Activated CD4-positive, alpha-beta T cell treated with anti-CD3 and anti-CD28 coated beads for 36 hours (primary cell): ENCODE measurements around the gene ZNF784. TPM values are rescaled to one million over a fixed set of nuclear protein-coding genes. Genes with fewer than 3 reads are reported as not detected.
A peak's percentile ranks its signal among the peaks of the same experiment; 100 is the strongest.

ENCODE experiments used
- ATAC-seq: fragments of 200-7000 bp; cut with Tn5 transposase; one replicate; pipeline ENCODE4 v1.10.0; 2021; ENCODE audit warnings: mild to moderate bottlenecking, moderate library complexity
- CTCF ChIA-PET: fragments of 350-600 bp; sonication (Branson Sonifier 250); formaldehyde crosslinking; loops from one replicate; lab custom pipeline; 2021; ENCODE audit warnings: antibody characterized with exemption; lab: Charles Lee
- POLR2A ChIA-PET: fragments of 350-600 bp; sonication (Branson Sonifier 250); formaldehyde crosslinking; loops from one replicate; lab custom pipeline; 2021; ENCODE audit warnings: antibody characterized with exemption, inconsistent platforms; lab: Charles Lee
- DNase-seq: peaks from one replicate; pipeline ENCODE4 v3.0.0-alpha.2; 2020
- H3K27ac Mint-ChIP-seq: one replicate; pipeline ENCODE4 v1.8.0; 2021; ENCODE audit warnings: mixed read lengths
- H3K27me3 Mint-ChIP-seq: one replicate; pipeline ENCODE4 v1.8.0; 2021; ENCODE audit warnings: mixed read lengths
- H3K36me3 Mint-ChIP-seq: one replicate; pipeline ENCODE4 v1.8.0; 2021; ENCODE audit warnings: low read depth, mixed read lengths
- H3K4me1 Mint-ChIP-seq: one replicate; pipeline ENCODE4 v1.8.0; 2021; ENCODE audit warnings: mixed read lengths
- H3K4me3 Mint-ChIP-seq: one replicate; pipeline ENCODE4 v1.8.0; 2021; ENCODE audit warnings: mild to moderate bottlenecking, moderate library complexity, mixed read lengths
- H3K9me3 Mint-ChIP-seq: one replicate; pipeline ENCODE4 v1.8.0; 2021; ENCODE audit warnings: low read depth, mixed read lengths
- intact Hi-C, 2 experiments: fragments of 100-400 bp; cut with DNase I in 1 of 2; cut with micrococcal nuclease in 1 of 2; formaldehyde crosslinking; loops; one replicate each; pipeline versions ENCODE4 v1.14.2 to v1.15.1; 2022 to 2024; cut with DNase I, micrococcal nuclease
- total RNA-seq, 2 experiments: library from RNA; stranded (reverse); gene quantifications; one replicate each; pipeline ENCODE4 v1.2.3, GENCODE V29; 2021

Gene ZNF784
- total RNA-seq, 2 experiments from 2014 or later = 3.2 to 4.3 TPM

DNA sequence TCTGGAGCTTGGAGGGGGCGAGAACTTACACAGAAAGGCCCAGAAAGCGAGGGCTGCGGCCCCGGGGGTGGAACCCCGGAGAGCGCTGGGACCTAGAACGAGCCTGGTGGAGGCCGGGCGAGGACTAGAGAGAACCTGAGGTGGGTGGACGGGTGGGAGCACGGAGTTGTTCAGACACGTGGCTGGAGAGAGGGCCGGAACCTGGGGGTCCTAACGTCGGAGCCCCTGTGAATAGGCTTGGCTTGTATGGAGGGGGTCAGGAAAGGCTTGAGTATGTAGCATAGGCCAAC, 19.5 kb upstream of the ZNF784 start:
- intact Hi-C loops = loop anchor here (1.0 to 5.0 kb wide), 13 partner anchors 9 to 1182 kb away; partner anchors contain the start of genes PPP6R1 (in 2 of the 2), EPN1 (in 1 of the 2), FIZ1 (in 1 of the 2) and KMT5C (in 1 of the 2)
- DNase-seq (no peak), ATAC-seq (no peak)
- Mint-ChIP-seq H3K27me3 (no peaks in the 10 kb centered on the region), H3K4me1 (peaks cover 47% of the 10 kb centered on the region), H3K9me3 (no peaks in the 10 kb centered on the region), H3K36me3 (peaks cover 46% of the 10 kb centered on the region), H3K27ac (peak overlapping the region; percentile 91), H3K4me3 (peak overlapping the region; percentile 93)
- ChIA-PET CTCF (interaction anchor here (1.5 kb wide), 1 partner anchor 9 kb away, joined by 3 read pairs; no protein-coding TSS in a partner anchor), POLR2A (no interaction called here)

DNA sequence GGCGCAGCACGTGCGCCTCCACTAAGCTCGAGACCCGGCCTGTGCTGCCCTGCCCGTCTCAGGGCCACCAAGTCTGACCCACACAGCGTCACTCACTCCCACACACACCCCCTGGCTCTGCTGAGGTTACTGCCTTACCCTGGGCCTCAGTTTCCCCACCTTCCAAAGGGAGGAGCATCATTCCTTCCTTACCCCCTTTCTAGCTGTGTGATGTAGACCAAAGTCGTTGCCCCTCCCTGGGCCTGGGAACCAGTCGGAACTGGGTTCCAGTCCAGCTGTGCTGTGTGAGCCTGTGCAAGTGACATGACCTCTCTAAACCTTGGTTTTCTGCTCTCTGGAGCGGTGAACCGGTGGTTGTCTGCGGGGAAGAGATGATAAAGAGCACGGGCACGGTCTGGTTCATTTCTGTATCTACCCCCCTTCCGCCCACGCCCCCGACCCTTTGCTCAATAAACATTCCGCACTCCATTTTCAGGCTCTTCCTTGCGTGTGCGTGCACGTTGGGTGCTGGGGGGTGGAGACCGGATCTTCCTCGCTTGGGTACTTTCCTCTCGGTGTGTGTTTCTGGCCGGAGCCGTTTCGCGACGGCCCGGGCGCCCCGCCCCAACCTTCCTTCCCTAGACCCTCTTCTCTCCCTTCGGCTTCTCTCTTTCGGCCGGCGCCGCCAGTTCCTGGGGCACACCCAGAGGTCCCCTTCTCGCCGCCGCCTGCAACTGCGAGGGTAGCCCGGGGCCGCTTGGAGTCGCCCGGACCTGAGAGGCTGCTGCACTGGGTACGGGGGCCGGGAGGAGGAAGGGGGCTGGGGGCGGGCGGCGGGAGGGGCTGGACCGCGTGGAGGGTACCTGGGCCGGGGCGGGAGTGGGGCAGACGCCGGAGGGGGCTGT, 18.9 kb upstream of the ZNF784 start, which contains the start of gene ZNF581:
Gene ZNF581, plus strand, starts transcription at position 647 of the 884 bp plus-strand sequence. CDS start 923 bp downstream, outside the sequence.
- Mint-ChIP-seq H3K4me1 (peaks cover 46% of the 10 kb centered on the region), H3K9me3 (no peaks in the 10 kb centered on the region), H3K36me3 (peaks cover 49% of the 10 kb centered on the region), H3K27ac (peak within 1 kb of the TSS; percentile 99), H3K27me3 (no peaks in the 10 kb centered on the region), H3K4me3 (peak within 1 kb of the TSS; percentile 93)
- intact Hi-C loops = loop anchor here (1.0 to 5.0 kb wide), 13 partner anchors 8 to 1181 kb away; partner anchors contain the start of genes PPP6R1 (in 2 of the 2), EPN1 (in 1 of the 2), FIZ1 (in 1 of the 2) and KMT5C (in 1 of the 2)
- DNase-seq = peak; percentile 91
- POLR2A ChIA-PET = interaction anchor here (1.0 to 1.7 kb wide), 2 partner anchors 11 to 304 kb away, joined by 4 to 5 read pairs; partner anchors contain the start of genes KMT5C and U2AF2
- CTCF ChIA-PET = interaction anchor here (1.2 to 1.9 kb wide), 5 partner anchors 10 to 14 kb away, joined by 3 to 16 read pairs (median 7); partner anchors contain the start of gene U2AF2
- ATAC-seq = peak; percentile 55

DNA sequence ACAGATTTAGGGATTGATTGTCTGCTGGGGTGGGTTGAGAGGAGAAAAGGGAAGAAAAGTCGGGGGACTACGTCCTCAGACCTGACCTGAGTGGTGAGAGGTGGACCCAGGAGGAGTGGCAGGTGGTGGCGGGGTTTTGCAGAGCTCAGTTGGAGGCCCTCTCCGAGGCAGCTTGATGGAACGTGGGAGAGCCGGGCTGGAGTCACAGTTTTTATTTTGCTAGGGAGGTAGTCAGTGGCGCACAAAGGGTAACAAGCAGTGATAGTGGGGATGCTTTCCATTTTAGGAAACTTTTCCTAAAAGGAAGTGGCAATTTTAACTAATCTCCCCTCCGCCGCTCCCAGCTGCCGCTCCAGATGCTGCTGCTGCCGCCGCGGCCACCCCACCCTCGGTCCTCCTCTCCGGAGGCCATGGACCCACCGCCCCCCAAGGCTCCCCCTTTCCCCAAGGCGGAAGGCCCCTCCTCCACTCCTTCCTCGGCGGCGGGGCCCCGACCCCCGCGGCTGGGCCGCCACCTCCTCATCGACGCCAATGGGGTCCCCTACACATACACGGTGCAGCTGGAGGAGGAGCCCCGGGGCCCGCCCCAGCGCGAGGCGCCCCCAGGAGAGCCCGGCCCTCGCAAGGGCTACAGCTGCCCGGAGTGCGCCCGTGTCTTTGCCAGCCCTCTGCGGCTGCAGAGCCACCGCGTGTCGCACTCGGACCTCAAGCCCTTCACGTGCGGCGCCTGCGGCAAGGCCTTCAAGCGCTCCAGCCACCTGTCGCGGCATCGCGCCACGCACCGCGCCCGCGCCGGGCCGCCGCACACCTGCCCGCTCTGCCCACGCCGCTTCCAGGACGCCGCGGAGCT, 18.0 kb upstream of the ZNF784 start:
- ATAC-seq = no peak
- peak; percentile 62 for DNase-seq
- Mint-ChIP-seq H3K36me3 (peaks cover 55% of the 10 kb centered on the region), H3K9me3 (no peaks in the 10 kb centered on the region), H3K27me3 (no peaks in the 10 kb centered on the region), H3K4me1 (peaks cover 51% of the 10 kb centered on the region), H3K27ac (peak overlapping the region; percentile 99), H3K4me3 (peak overlapping the region; percentile 93)
- POLR2A ChIA-PET = interaction anchor here (0.5 to 1.7 kb wide), 4 partner anchors 9 to 303 kb away, joined by 3 to 5 read pairs (median 4); partner anchors contain the start of genes KMT5C and U2AF2
- intact Hi-C loops = loop anchor here (1.0 to 5.0 kb wide), 13 partner anchors 7 to 1180 kb away; partner anchors contain the start of genes PPP6R1 (in 2 of the 2), EPN1 (in 1 of the 2), FIZ1 (in 1 of the 2) and KMT5C (in 1 of the 2)
- CTCF ChIA-PET = interaction anchor here (1.2 to 1.9 kb wide), 4 partner anchors 9 to 15 kb away, joined by 3 to 16 read pairs (median 8); partner anchors contain the start of gene U2AF2

DNA sequence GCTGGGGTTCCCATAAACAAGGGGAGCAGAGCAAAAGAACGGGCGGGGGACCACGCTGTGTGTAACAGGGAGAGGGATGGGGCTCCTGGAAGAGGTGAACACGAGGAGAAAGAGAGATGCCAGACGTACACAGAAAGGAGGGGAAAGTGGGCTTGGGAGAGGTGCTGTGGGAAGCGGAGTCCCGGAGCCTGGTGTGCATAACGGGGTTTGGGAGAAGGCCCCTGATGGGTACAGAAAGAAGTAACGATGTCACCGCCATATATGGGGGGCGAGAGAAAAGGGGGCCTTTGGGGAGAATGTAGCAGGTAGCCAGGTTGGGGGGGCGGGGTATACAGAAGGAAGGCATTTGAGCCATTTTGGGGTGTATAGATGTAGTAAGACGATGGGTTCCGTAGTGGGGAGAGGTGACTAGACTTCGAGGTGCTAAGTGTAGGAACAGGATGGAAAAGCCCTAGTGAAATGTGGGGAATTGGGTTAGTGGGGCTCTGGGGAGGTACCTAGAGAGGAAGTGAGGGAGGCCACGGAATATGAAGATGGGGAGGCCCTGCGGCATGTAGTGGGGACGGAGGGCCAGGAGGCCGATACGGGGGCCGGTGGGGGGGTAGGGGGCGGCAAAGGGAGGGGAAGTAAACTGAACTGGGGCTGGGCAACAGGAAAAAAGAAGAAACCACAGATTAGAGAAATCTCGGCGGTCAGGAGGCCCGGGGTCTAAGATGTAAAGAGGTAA, 17.2 kb upstream of the ZNF784 start:
- no peaks in the 10 kb centered on the region for H3K9me3 Mint-ChIP-seq
- peaks cover 53% of the 10 kb centered on the region for H3K4me1 Mint-ChIP-seq
- peak; percentile 6 for ATAC-seq
- peak; percentile 55 for DNase-seq
- H3K36me3 Mint-ChIP-seq = peaks cover 47% of the 10 kb centered on the region
- POLR2A ChIA-PET = interaction anchor here (0.5 to 1.7 kb wide), 2 partner anchors 16 to 302 kb away, joined by 4 read pairs; partner anchors contain the start of gene KMT5C
- H3K4me3 Mint-ChIP-seq = peak overlapping the region; percentile 93
- intact Hi-C loops = loop anchor here (5.0 kb wide), 6 partner anchors 34 to 1179 kb away; partner anchors contain the start of genes PPP6R1 (in 2 of the 2), KMT5C (in 1 of the 2), LENG9 (in 1 of the 2) and PPP1R12C (in 1 of the 2)
- peak overlapping the region; percentile 94 for H3K27ac Mint-ChIP-seq
- CTCF ChIA-PET = interaction anchor here (1.3 to 1.9 kb wide), 3 partner anchors 8 to 16 kb away, joined by 3 to 16 read pairs (median 10); partner anchors contain the start of gene U2AF2
- H3K27me3 Mint-ChIP-seq = no peaks in the 10 kb centered on the region

DNA sequence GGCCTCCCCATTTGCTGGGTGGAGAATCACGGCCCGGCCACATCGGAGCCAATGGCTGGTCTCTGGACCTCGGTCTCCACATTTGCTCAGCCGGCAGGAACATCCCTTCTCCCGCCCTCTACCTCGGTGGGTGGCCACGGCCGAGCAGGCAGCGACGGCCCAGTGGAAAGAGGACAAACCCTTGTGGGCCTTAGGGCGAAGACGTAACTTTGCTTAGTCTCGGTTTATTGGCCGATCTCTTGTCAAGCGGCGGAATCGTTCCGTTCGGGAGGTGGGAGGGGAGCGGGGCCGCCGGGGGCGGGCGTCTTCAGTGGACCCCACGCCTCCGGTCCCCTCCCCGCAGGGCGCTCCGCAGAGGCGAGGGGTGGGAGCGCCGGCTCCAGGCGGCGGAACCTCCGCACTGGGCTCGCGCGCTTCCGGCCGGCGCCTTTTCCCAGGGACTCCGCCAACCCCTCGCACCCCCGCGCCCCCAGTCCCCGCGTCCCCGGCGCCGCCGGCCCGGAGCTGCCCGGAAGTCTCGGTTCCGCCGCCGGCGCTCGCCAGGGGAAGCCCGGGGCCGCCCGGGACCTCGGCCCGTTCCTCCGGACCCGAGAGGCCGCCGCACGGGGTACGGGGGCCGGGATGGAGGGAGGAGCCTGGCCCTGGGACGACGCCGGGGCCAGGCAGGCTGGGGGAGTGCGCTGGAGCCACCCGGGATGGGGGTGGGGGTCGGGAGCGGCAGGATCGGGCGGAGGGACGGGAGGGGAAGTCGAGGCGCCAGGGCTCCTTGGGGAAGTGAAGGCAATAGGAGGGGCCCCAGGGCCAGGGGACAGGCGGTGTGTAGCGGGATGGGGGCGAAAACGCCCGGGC, 16.4 kb upstream of the ZNF784 start, which contains the start of gene ZNF580:
Gene ZNF580, plus strand, starts transcription at position 426 of the 849 bp plus-strand sequence. CDS start 1,507 bp downstream, outside the sequence.
- DNase-seq = peak; percentile 79
- peak; percentile 34 for ATAC-seq
- peak within 1 kb of the TSS; percentile 94 for H3K27ac Mint-ChIP-seq
- ChIA-PET POLR2A (interaction anchor here (1.0 kb wide), 1 partner anchor 13 kb away, joined by 4 read pairs; no protein-coding TSS in a partner anchor), CTCF (interaction anchor here (0.9 to 2.1 kb wide), 3 partner anchors 14 to 60 kb away, joined by 5 to 15 read pairs (median 6); partner anchors contain the start of genes U2AF2 and ZNF579)
- H3K4me3 Mint-ChIP-seq = peak within 1 kb of the TSS; percentile 93
- peaks cover 61% of the 10 kb centered on the region for H3K4me1 Mint-ChIP-seq
- H3K27me3 Mint-ChIP-seq = no peaks in the 10 kb centered on the region
- intact Hi-C loops = loop anchor here (1.0 to 5.0 kb wide), 7 partner anchors 34 to 1178 kb away; partner anchors contain the start of genes PPP6R1 (in 2 of the 2), ZNF865 (in 2 of the 2), KMT5C (in 1 of the 2) and LENG9 (in 1 of the 2)
- peaks cover 53% of the 10 kb centered on the region for H3K36me3 Mint-ChIP-seq
- H3K9me3 Mint-ChIP-seq = no peaks in the 10 kb centered on the region

DNA sequence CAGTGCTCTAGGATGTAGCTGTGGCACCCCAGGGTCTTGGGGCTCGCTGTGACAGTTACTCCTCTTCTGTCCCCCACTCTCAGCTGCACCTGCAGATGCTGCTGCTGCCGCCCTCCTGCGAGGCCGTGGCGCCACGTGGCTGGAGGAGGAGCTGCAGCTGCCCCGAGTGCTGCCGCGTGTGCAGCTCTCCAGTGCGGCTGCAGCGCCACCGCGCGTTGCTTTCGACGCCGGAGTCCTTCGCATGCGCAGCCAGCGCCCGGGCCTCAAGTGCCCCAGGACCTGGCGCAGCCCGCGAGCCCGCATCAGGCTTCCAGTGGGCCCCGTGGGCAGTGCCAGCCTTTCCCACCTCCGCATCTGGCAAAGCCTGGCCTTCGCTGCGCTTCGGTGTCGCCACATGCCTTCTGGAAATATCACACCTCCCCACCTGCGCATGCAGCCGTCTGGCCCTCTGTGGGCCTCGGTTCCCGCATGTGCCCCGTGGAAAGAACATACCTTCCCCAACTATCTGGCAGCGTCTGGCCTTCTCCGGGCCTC, 15.7 kb upstream of the ZNF784 start:
- Mint-ChIP-seq H3K36me3 (peaks cover 50% of the 10 kb centered on the region), H3K4me1 (peaks cover 59% of the 10 kb centered on the region)

DNA sequence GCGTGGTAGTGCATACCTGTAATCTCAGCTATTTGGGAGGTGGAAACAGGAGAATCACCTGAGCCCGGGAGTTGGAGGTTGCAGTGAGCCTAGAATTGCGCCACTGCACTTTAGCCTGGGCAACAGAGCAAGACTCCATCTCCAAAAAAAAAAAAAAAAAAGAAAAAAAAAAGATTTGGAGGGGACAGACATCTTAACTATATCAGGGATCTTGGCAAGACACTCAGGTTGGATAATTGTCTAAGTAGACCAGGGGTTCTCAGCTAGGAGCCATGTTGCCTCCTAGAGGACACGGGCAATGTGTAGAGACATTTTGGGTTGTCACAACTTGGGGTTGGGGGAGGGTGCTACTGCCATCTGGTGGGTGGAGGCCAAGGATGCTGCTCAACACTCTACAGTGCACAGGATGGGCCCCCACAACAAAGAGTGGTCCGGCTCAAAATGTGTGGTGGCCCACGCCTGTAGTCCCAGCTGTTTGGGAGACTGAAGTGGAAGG, 14.5 kb upstream of the ZNF784 start:
- DNase-seq (peak; percentile 81), ATAC-seq (peak; percentile 14)
- Mint-ChIP-seq H3K36me3 (peaks cover 45% of the 10 kb centered on the region), H3K27ac (peak overlapping the region; percentile 78), H3K27me3 (no peaks in the 10 kb centered on the region), H3K4me1 (peaks cover 58% of the 10 kb centered on the region), H3K9me3 (no peaks in the 10 kb centered on the region), H3K4me3 (peak overlapping the region; percentile 32)
- CTCF ChIA-PET = interaction anchor here (0.6 to 3.4 kb wide), 10 partner anchors 8 to 177 kb away, joined by 3 to 24 read pairs (median 4); partner anchors contain the start of genes FIZ1, ISOC2 and U2AF2
- intact Hi-C loops = no loop called here
- POLR2A ChIA-PET = interaction anchor here (0.7 kb wide), 1 partner anchor 14 kb away, joined by 3 read pairs; no protein-coding TSS in a partner anchor

More for the DNA sequence above, 15.7 kb upstream of the ZNF784 start:
- peak; percentile 26 for ATAC-seq
- intact Hi-C loops = loop anchor here (1.0 to 5.0 kb wide), 7 partner anchors 33 to 1178 kb away; partner anchors contain the start of genes PPP6R1 (in 2 of the 2), ZNF865 (in 2 of the 2), KMT5C (in 1 of the 2) and LENG9 (in 1 of the 2)
- CTCF ChIA-PET = interaction anchor here (0.9 to 2.1 kb wide), 3 partner anchors 14 to 59 kb away, joined by 5 to 15 read pairs (median 6); partner anchors contain the start of genes U2AF2 and ZNF579
- peak; percentile 88 for DNase-seq
- POLR2A ChIA-PET = interaction anchor here (0.8 to 1.0 kb wide), 2 partner anchors 14 to 16 kb away, joined by 4 read pairs; partner anchors contain the start of gene ZNF784
- no peaks in the 10 kb centered on the region for H3K9me3 Mint-ChIP-seq
- no peaks in the 10 kb centered on the region for H3K27me3 Mint-ChIP-seq
- peak overlapping the region; percentile 93 for H3K4me3 Mint-ChIP-seq
- H3K27ac Mint-ChIP-seq = peak overlapping the region; percentile 91

DNA sequence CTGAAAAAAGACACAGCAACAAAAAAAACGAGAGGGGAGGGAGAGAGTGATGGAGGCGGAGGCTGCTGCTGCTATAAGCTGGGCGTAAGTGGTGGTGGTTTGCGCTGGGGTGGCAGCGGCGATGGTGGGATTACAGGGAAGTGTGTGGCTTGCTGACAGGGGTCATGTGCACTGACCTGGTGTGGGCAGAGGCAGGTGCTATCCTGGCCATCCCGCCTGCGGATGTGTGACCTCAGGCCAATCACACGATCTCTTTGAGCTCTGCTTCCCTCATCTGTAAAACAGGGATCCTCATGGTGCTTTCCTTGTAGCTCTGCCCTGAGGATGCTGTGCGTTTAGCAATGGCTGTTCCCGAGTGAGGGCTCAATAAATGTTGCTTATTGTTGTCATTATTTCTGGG, 13.2 kb upstream of the ZNF784 start:
- intact Hi-C loops = no loop called here
- ATAC-seq = no peak
- POLR2A ChIA-PET = interaction anchor here (0.8 to 1.7 kb wide), 3 partner anchors 11 to 17 kb away, joined by 3 to 6 read pairs (median 3); partner anchors contain the start of gene ZNF784

More for the DNA sequence above, 13.2 kb upstream of the ZNF784 start:
- no peaks in the 10 kb centered on the region for H3K9me3 Mint-ChIP-seq
- peak overlapping the region; percentile 63 for H3K27ac Mint-ChIP-seq
- peak overlapping the region; percentile 3 for H3K4me3 Mint-ChIP-seq
- DNase-seq = no peak
- no peaks in the 10 kb centered on the region for H3K27me3 Mint-ChIP-seq
- H3K36me3 Mint-ChIP-seq = peaks cover 37% of the 10 kb centered on the region
- peaks cover 53% of the 10 kb centered on the region for H3K4me1 Mint-ChIP-seq
- CTCF ChIA-PET = interaction anchor here (0.7 to 3.4 kb wide), 9 partner anchors 9 to 134 kb away, joined by 3 to 24 read pairs (median 5); partner anchors contain the start of genes CCDC106, FIZ1, U2AF2 and ZNF524
